Spinal cord (tissue), 4 donors: Measurements from ENCODE around the gene FBXO39. TPM values are rescaled to one million over a fixed set of nuclear protein-coding genes. Genes with fewer than 3 reads are reported as not detected.

ENCODE experiments used
- polyA plus RNA-seq, 2 donors: library from polyadenylated mRNA; unstranded; fragments of 120-200 nt; gene quantifications; one replicate each; pipeline ENCODE4 v1.2.1, GENCODE V29; 2013; ENCODE audit not compliant: insufficient read length in 2 of 2
- small RNA-seq: library from RNA; depleted of rRNA; stranded (forward); fragments of <200 nt; gene quantifications from one replicate; pipeline ENCODE3, GENCODE V24; 2014; ENCODE audit warnings: low replicate concordance
- total RNA-seq, 2 donors: library from RNA; depleted of rRNA in 1 of 2; stranded (reverse); fragments of 120-200 nt in 1 of 2; fragments of >200 nt in 1 of 2; gene quantifications; one replicate each; pipeline versions ENCODE4 v1.2.3 to v1.2.4, GENCODE V29; 2013 to 2014

Gene FBXO39
- total and polyA plus RNA-seq, 4 donors, result 0.33 to 0.63 TPM; not detected in 2

Small RNAs within 50 kb of the gene (small RNA-seq; reads per million reads assigned to genes)
- not detected for gene AC004706.2

Other genes starting within 250 kb of the FBXO39 start
- gene PITPNM3, start 219.7 kb upstream of the FBXO39 start, total RNA-seq, result 10 to 100 TPM in 1 of 2 donors, 1 to 10 TPM in 1; 7.3 to 12.4 TPM
- gene PITPNM3, start 219.7 kb upstream of the FBXO39 start, polyA plus RNA-seq, result 10 to 100 TPM; 21.3 to 21.6 TPM
- 10 to 100 TPM; 19.0 to 28.0 TPM for gene KIAA0753, start 135.5 kb upstream of the FBXO39 start, total RNA-seq
- 10 to 100 TPM; 23.2 to 23.8 TPM for gene KIAA0753, start 135.5 kb upstream of the FBXO39 start, polyA plus RNA-seq
- gene TXNDC17, start 135.2 kb upstream of the FBXO39 start, total RNA-seq, result 10 to 100 TPM; 23.6 to 66.7 TPM
- 10 to 100 TPM; 67.7 to 71.6 TPM for gene TXNDC17, start 135.2 kb upstream of the FBXO39 start, polyA plus RNA-seq
- 10 to 100 TPM; 15.8 to 19.8 TPM for gene MED31, start 124.6 kb upstream of the FBXO39 start, total RNA-seq
- gene MED31, start 124.6 kb upstream of the FBXO39 start, polyA plus RNA-seq, result 10 to 100 TPM; 26.4 to 27.6 TPM
- 1 to 10 TPM; 2.2 to 2.6 TPM for gene C17orf100, start 124.5 kb upstream of the FBXO39 start, total RNA-seq
- 10 to 100 TPM; 14.2 to 18.4 TPM for gene C17orf100, start 124.5 kb upstream of the FBXO39 start, polyA plus RNA-seq
- gene SLC13A5, start 62.8 kb upstream of the FBXO39 start, total RNA-seq, result 1 to 10 TPM in 1 of 2 donors, under 1 TPM in 1; 0.69 to 1.3 TPM
- 10 to 100 TPM; 11.4 to 14.6 TPM for gene SLC13A5, start 62.8 kb upstream of the FBXO39 start, polyA plus RNA-seq
- gene XAF1, start 20.2 kb upstream of the FBXO39 start, total RNA-seq, result 10 to 100 TPM; 16.7 to 30.2 TPM
- 10 to 100 TPM in 1 of 2 donors, 1 to 10 TPM in 1; 9.8 to 17.3 TPM for gene XAF1, start 20.2 kb upstream of the FBXO39 start, polyA plus RNA-seq
- 10 to 100 TPM in 1 of 2 donors, 1 to 10 TPM in 1; 2.9 to 18.6 TPM for gene TEKT1, start 55.5 kb downstream of the FBXO39 start, total RNA-seq
- 10 to 100 TPM in 1 of 2 donors, 1 to 10 TPM in 1; 8.3 to 11.9 TPM for gene TEKT1, start 55.5 kb downstream of the FBXO39 start, polyA plus RNA-seq
- gene ALOX12, start 219.8 kb downstream of the FBXO39 start, total RNA-seq, result under 1 TPM in 1 of 2 donors, not detected in 1; 0.59 TPM
- gene ALOX12, start 219.8 kb downstream of the FBXO39 start, polyA plus RNA-seq, result 1 to 10 TPM; 1.3 to 2.7 TPM
- 100 to 1,000 TPM in 1 of 2 donors, 10 to 100 TPM in 1; 68.3 to 121 TPM for gene RNASEK, start 236.4 kb downstream of the FBXO39 start, total RNA-seq
- gene RNASEK, start 236.4 kb downstream of the FBXO39 start, polyA plus RNA-seq, result 100 to 1,000 TPM; 252 to 284 TPM
- 10 to 100 TPM in 1 of 2 donors, 1 to 10 TPM in 1; 3.1 to 13.7 TPM for gene BCL6B, start 246.8 kb downstream of the FBXO39 start, total RNA-seq
- 1 to 10 TPM; 5.6 to 8.5 TPM for gene BCL6B, start 246.8 kb downstream of the FBXO39 start, polyA plus RNA-seq